ENCODE data around the gene GIGYF1. TPM values are rescaled to one million over a fixed set of nuclear protein-coding genes. Genes with fewer than 3 reads are reported as not detected.

GIGYF1 gene
- polyA plus RNA-seq, 3 donors = 44.1 to 63.6 (median 52.7) TPM

- peak; percentile 42 for DNase-seq
These were observed 60.9 kb downstream of the GIGYF1 start for GRCh38 chr7:100632951-100633717.

- no peak for DNase-seq
These were observed 64.0 kb downstream of the GIGYF1 start for GRCh38 chr7:100630066-100630465.

Other genes starting within 250 kb of the GIGYF1 start
- 1 to 10 TPM in 2 of 3 donors, under 1 TPM in 1; 0.73 to 1.9 (median 1.3) TPM for gene SPACDR, start 230.0 kb downstream of the GIGYF1 start, polyA plus RNA-seq (ENCODE audit: insufficient read length in 3 of 3)
- 10 to 100 TPM; 48.2 to 57.9 (median 55.5) TPM for gene TSC22D4, start 215.0 kb downstream of the GIGYF1 start, polyA plus RNA-seq (ENCODE audit: insufficient read length in 3 of 3)
- gene NYAP1, start 210.3 kb downstream of the GIGYF1 start, polyA plus RNA-seq (ENCODE audit: insufficient read length in 3 of 3) = 1 to 10 TPM; 2.4 to 3.2 (median 2.8) TPM
- gene AGFG2, start 155.0 kb downstream of the GIGYF1 start, polyA plus RNA-seq (ENCODE audit: insufficient read length in 3 of 3) = 10 to 100 TPM; 11.3 to 16.6 (median 12.8) TPM
- 1 to 10 TPM; 4.4 to 9.6 (median 7.0) TPM for gene SAP25, start 120.3 kb downstream of the GIGYF1 start, polyA plus RNA-seq (ENCODE audit: insufficient read length in 3 of 3)
- gene LRCH4, start 108.1 kb downstream of the GIGYF1 start, polyA plus RNA-seq (ENCODE audit: insufficient read length in 3 of 3) = 10 to 100 TPM; 43.7 to 56.0 (median 46.8) TPM
- gene FBXO24, start 107.9 kb downstream of the GIGYF1 start, polyA plus RNA-seq (ENCODE audit: insufficient read length in 3 of 3) = 1 to 10 TPM; 1.8 to 2.6 (median 2.3) TPM
- 100 to 1,000 TPM; 108 to 146 (median 137) TPM for gene PCOLCE, start 91.9 kb downstream of the GIGYF1 start, polyA plus RNA-seq (ENCODE audit: insufficient read length in 3 of 3)
- 10 to 100 TPM; 26.8 to 31.5 (median 30.3) TPM for gene MOSPD3, start 81.7 kb downstream of the GIGYF1 start, polyA plus RNA-seq (ENCODE audit: insufficient read length in 3 of 3)
- gene TFR2, start 52.7 kb downstream of the GIGYF1 start, polyA plus RNA-seq (ENCODE audit: insufficient read length in 3 of 3) = 1 to 10 TPM in 2 of 3 donors, under 1 TPM in 1; 0.80 to 1.2 (median 1.1) TPM
- under 1 TPM in 1 of 3 donors, not detected in 2; 0.09 TPM for gene ACTL6B, start 37.8 kb downstream of the GIGYF1 start, polyA plus RNA-seq (ENCODE audit: insufficient read length in 3 of 3)
- gene GNB2, start 20.5 kb downstream of the GIGYF1 start, polyA plus RNA-seq (ENCODE audit: insufficient read length in 3 of 3) = 100 to 1,000 TPM; 195 to 236 (median 231) TPM
- 10 to 100 TPM; 29.4 to 33.3 (median 32.6) TPM for gene POP7, start 11.9 kb upstream of the GIGYF1 start, polyA plus RNA-seq (ENCODE audit: insufficient read length in 3 of 3)
- gene EPO, start 26.2 kb upstream of the GIGYF1 start, polyA plus RNA-seq (ENCODE audit: insufficient read length in 3 of 3) = under 1 TPM in 2 of 3 donors, not detected in 1; 0.16 to 0.34 TPM
- under 1 TPM in 2 of 3 donors, not detected in 1; 0.04 to 0.10 TPM for gene ZAN, start 39.3 kb upstream of the GIGYF1 start, polyA plus RNA-seq (ENCODE audit: insufficient read length in 3 of 3)
- gene EPHB4, start 133.3 kb upstream of the GIGYF1 start, polyA plus RNA-seq (ENCODE audit: insufficient read length in 3 of 3) = 100 to 1,000 TPM in 1 of 3 donors, 10 to 100 TPM in 2; 93.3 to 102 (median 98.9) TPM
- gene SLC12A9, start 158.5 kb upstream of the GIGYF1 start, polyA plus RNA-seq (ENCODE audit: insufficient read length in 3 of 3) = 10 to 100 TPM; 27.1 to 37.7 (median 37.4) TPM
- gene TRIP6, start 173.1 kb upstream of the GIGYF1 start, polyA plus RNA-seq (ENCODE audit: insufficient read length in 3 of 3) = 10 to 100 TPM; 87.0 to 96.8 (median 96.6) TPM
- 100 to 1,000 TPM; 188 to 206 (median 191) TPM for gene SRRT, start 180.9 kb upstream of the GIGYF1 start, polyA plus RNA-seq (ENCODE audit: insufficient read length in 3 of 3)
- gene UFSP1, start 195.5 kb upstream of the GIGYF1 start, polyA plus RNA-seq (ENCODE audit: insufficient read length in 3 of 3) = 1 to 10 TPM; 2.4 to 4.1 (median 3.1) TPM
- 1 to 10 TPM; 5.0 to 5.9 (median 5.3) TPM for gene ACHE, start 201.6 kb upstream of the GIGYF1 start, polyA plus RNA-seq (ENCODE audit: insufficient read length in 3 of 3)

All from renal pelvis (tissue), 4 donors.